RWPE1 (cell line): ENCODE data around the gene ADAMTS16.

ENCODE experiments used
- CTCF ChIA-PET: fragments of 350-600 bp; sonication (Branson Sonifier 250); formaldehyde crosslinking; extraction: SDS; loops from one replicate; lab custom pipeline; 2021; lab: Yijun Ruan, JAX
- POLR2A ChIA-PET: fragments of 400-600 bp; formaldehyde crosslinking; extraction: SDS; loops from one replicate; lab custom pipeline; 2020; ENCODE audit warnings: antibody characterized with exemption; ENCODE audit not compliant: low non-redundant PET; lab: Yijun Ruan, JAX
- DNase-seq: peaks from one replicate; pipeline ENCODE4 v3.0.0; 2012; ENCODE audit warnings: low spot score
- H3K27ac ChIP-seq: fragments of 450-650 bp; 2 replicates; pipeline ENCODE4 v1.5.1; 2017
- CTCF ChIP-seq: fragments of 450-650 bp; conservative IDR thresholded peaks from 2 replicates; pipeline ENCODE4 v1.5.1; 2017; ENCODE audit warnings: low read depth, mild to moderate bottlenecking

Gene ADAMTS16

GRCh38 chr5:5344606-5345005, 204.5 kb downstream of the ADAMTS16 start:
- POLR2A ChIA-PET = no interaction called here
- no peak for DNase-seq
- H3K27ac ChIP-seq = no peak overlapping the region
- TF ChIP-seq CTCF = no peak
- CTCF ChIA-PET = interaction anchor here (0.5 kb wide), 1 partner anchor 1215 kb away, joined by 3 read pairs; no protein-coding TSS in a partner anchor

- ChIA-PET CTCF (no interaction called here), POLR2A (no interaction called here)
- DNase-seq = no peak
- H3K27ac ChIP-seq = no peak overlapping the region
- no peak for TF ChIP-seq CTCF
Measured at GRCh38 chr5:5347442-5347841, 207.3 kb downstream of the ADAMTS16 start.

- POLR2A ChIA-PET = no interaction called here
- CTCF ChIA-PET = no interaction called here
- TF ChIP-seq CTCF = no peak
- H3K27ac ChIP-seq = no peak overlapping the region
- no peak for DNase-seq
Measured at GRCh38 chr5:5348135-5348534, 208.0 kb downstream of the ADAMTS16 start.

GRCh38 chr5:5348576-5348975, 208.4 kb downstream of the ADAMTS16 start:
- CTCF ChIA-PET = interaction anchor here (0.7 kb wide), 1 partner anchor 312 kb away, joined by 4 read pairs; no protein-coding TSS in a partner anchor
- DNase-seq = no peak
- no peak overlapping the region for H3K27ac ChIP-seq
- POLR2A ChIA-PET = no interaction called here
- no peak for TF ChIP-seq CTCF

- no peak overlapping the region for H3K27ac ChIP-seq
- CTCF ChIA-PET = no interaction called here
- no peak for TF ChIP-seq CTCF
- no peak for DNase-seq
- POLR2A ChIA-PET = no interaction called here
Measured at GRCh38 chr5:5350101-5350500, 210.0 kb downstream of the ADAMTS16 start.

- peak; percentile 83 for DNase-seq
- ChIA-PET CTCF (interaction anchor here (0.6 kb wide), 1 partner anchor 173 kb away, joined by 4 read pairs; no protein-coding TSS in a partner anchor), POLR2A (no interaction called here)
- no peak for TF ChIP-seq CTCF
- H3K27ac ChIP-seq = peak overlapping the region; percentile 74
Measured at GRCh38 chr5:5351288-5351979, 211.3 kb downstream of the ADAMTS16 start.
